Neuron (in vitro differentiated cells): ENCODE measurements around the gene MACC1.
A peak's percentile ranks its signal among the peaks of the same experiment; 100 is the strongest.

ENCODE experiments used
- H2AFZ ChIP-seq: one replicate; pipeline ENCODE4 v1.6.1; 2013; ENCODE audit warnings: low read depth, mild to moderate bottlenecking, inconsistent platforms, low read length, moderate library complexity
- H3K27me3 ChIP-seq: one replicate; pipeline ENCODE4 v1.6.1; 2013; ENCODE audit warnings: low read length; ENCODE audit not compliant: insufficient read depth
- H3K36me3 ChIP-seq: one replicate; pipeline ENCODE4 v1.6.1; 2013; ENCODE audit warnings: low read length; ENCODE audit not compliant: insufficient read depth
- H3K4me1 ChIP-seq: one replicate; pipeline ENCODE4 v1.6.1; 2013; ENCODE audit warnings: low read length; ENCODE audit not compliant: insufficient read depth
- H3K4me3 ChIP-seq: 2 replicates; pipeline ENCODE4 v1.5.1; 2013; ENCODE audit warnings: mild to moderate bottlenecking, low read length, moderate library complexity
- H3K9me3 ChIP-seq: one replicate; pipeline ENCODE4 v1.6.1; 2013; ENCODE audit warnings: low read length

Gene MACC1

DNA sequence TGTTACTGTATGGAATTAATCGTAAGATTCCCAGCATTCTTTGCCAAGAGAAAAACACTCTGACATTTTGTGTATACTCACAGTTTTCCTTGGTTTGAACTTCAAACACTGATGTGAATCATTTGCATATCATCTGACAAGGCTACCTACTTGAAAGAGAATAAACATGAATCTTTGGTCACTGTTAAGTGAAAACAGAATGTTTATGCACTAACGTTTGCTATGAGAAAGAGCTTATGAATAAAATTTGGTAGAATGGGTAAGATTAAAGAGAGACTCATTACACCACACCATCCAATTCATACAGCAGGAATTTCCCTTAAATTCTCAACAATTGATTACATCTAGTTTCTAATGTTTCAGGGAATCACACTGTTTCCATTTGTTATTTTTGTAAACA is 46.6 kb downstream of the MACC1 start:
- Histone ChIP-seq H3K4me3 (no peak overlapping the region), H3K4me1 (no peaks in the 10 kb centered on the region), H2AFZ (no peak overlapping the region), H3K9me3 (no peaks in the 10 kb centered on the region), H3K27me3 (no peaks in the 10 kb centered on the region), H3K36me3 (no peaks in the 10 kb centered on the region)

DNA sequence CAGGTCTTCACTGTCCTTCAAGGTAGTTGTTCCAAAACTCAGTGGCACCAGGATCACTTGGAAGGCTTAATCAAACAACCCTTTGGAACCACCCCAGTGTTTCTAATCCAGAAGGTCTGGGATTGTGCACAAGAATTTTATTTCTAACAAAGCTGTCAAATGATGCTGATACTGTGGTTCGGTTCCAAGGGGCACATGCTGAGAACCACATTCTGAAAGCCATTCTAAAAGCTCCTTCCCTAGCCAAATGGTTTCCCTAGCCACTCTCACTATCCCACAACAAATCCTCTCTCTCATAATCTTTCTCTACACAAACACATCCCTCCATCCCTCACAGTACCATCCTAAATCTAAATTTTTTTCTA is 52.1 kb downstream of the MACC1 start:
- no peak overlapping the region for H3K4me3 ChIP-seq
- H3K27me3 ChIP-seq = no peaks in the 10 kb centered on the region
- H3K9me3 ChIP-seq = no peaks in the 10 kb centered on the region
- no peaks in the 10 kb centered on the region for H3K36me3 ChIP-seq
- no peak overlapping the region for H2AFZ ChIP-seq
- no peaks in the 10 kb centered on the region for H3K4me1 ChIP-seq

DNA sequence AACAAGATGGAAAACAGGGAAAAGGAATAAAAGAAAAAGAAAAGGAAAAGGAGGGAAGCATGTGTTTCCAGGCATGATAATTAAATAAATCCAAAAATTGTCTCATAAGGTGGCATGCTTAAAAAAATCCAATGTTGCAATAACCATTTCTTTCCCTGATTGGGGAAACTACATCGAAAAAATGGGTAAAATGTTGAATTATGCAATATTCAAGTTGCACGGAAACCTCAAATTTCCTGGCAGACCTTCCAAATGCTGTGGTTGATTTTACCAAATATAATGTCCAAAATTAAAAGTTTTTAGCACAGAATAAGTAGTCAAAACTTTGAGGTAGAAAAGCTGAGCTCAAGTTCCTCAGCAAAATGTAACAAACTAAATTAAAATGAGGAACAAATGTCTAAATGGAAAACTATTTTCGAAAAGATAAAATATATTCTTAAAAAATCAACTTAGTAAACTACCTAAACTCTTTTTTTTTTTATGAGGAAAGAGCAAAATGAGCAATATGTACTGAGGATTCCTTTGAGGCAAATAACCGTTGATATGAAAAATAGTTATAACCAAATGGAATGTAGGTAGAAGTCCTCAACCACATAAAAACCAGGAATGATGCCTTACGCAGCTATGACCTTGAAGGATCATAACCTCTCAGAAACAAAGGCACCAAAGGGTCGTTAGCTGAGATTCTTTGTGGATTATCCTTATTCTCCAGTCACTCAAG is 52.6 kb downstream of the MACC1 start:
- H3K27me3 ChIP-seq = no peaks in the 10 kb centered on the region
- H2AFZ ChIP-seq = no peak overlapping the region
- no peaks in the 10 kb centered on the region for H3K36me3 ChIP-seq
- H3K4me1 ChIP-seq = no peaks in the 10 kb centered on the region
- no peak overlapping the region for H3K4me3 ChIP-seq
- no peaks in the 10 kb centered on the region for H3K9me3 ChIP-seq

DNA sequence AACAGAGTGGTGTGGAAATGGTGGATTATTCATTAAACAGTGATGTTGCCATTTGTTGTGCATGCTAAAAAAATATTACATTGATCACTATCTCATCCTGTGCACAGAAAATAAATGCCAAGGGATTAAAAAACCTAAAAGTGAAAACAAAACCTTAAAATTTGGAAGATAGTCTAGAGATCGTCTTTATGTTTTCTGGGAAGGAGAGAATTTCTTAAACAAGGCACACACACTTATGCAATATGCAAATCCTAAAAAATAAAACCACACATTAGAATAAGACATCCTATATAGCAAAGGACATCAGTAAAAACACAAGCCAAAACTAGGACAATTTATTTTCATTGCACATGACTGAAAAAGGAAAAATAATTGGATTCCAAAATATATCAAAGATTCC is 54.5 kb downstream of the MACC1 start:
- no peaks in the 10 kb centered on the region for H3K36me3 ChIP-seq
- no peaks in the 10 kb centered on the region for H3K9me3 ChIP-seq
- H3K4me3 ChIP-seq = no peak overlapping the region
- no peaks in the 10 kb centered on the region for H3K4me1 ChIP-seq
- H2AFZ ChIP-seq = no peak overlapping the region
- H3K27me3 ChIP-seq = no peaks in the 10 kb centered on the region

DNA sequence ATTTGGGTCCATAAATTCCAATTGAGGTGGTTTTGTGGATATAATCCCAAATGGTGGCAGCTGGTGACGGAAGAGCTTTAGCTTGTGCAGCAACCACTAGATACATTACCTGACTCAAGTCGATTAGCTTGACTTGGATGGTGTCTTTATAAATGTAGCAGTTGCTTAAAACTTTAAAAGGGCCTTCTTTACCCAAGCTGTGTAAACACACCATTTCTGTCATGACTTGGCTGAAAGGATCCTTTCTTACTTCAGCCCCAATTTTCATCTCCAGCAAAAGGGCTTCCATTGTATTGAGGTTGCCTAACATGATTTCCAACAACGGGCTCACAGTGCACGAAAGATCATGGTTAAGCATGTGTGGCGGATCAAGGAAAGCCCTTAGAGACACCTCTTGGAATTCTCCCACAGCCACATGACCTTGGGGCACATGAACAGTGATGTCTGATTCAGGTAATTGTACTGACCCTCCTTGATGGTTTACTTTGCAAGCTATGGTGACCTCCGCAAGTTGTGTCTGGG is 57.9 kb downstream of the MACC1 start:
- Histone ChIP-seq H2AFZ (no peak overlapping the region), H3K9me3 (no peaks in the 10 kb centered on the region), H3K27me3 (no peaks in the 10 kb centered on the region), H3K36me3 (no peaks in the 10 kb centered on the region), H3K4me1 (no peaks in the 10 kb centered on the region), H3K4me3 (no peak overlapping the region)

DNA sequence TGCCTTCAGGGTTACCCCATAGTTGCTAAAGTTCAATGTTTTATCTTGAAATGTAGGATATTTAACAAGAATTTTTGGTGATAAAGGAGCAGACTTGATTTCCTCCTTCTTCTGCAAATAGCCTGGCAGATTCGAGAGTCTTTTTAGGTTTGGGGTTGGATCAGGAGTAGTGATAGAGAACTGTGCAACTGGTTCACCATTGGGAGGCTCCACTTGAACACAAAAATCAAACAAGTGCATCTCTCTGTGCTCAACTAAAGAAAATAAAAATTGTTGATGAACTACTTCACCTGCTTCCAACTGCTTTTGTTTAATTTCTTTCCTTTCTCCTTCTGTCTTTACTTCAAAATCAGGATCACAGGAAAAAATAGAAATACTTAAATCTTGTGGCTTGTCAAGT is 58.5 kb downstream of the MACC1 start:
- no peak overlapping the region for H2AFZ ChIP-seq
- no peak overlapping the region for H3K4me3 ChIP-seq
- H3K9me3 ChIP-seq = no peaks in the 10 kb centered on the region
- no peaks in the 10 kb centered on the region for H3K27me3 ChIP-seq
- no peaks in the 10 kb centered on the region for H3K4me1 ChIP-seq
- no peaks in the 10 kb centered on the region for H3K36me3 ChIP-seq

DNA sequence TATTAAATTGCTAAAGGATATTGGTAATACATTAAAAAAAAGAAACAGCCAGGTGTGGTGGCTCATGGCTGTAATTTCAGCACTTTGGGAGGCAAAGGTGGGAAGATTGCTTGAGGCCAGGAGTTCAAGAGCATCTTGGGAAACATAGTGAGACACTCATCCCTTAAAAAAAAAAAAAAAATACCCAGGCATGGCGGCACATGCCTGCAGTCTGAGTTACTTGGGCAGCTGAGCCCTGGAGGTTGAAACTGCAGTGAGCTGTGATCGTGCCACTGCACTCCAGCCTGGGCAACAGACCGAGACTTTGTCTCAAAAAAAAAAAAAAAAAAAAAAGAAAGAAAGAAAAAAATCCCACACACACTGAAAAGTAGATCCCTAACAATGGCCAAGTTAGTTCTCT is 59.7 kb downstream of the MACC1 start:
- Histone ChIP-seq H3K27me3 (no peaks in the 10 kb centered on the region), H3K36me3 (no peaks in the 10 kb centered on the region), H2AFZ (no peak overlapping the region), H3K4me1 (no peaks in the 10 kb centered on the region), H3K4me3 (no peak overlapping the region), H3K9me3 (no peaks in the 10 kb centered on the region)

DNA sequence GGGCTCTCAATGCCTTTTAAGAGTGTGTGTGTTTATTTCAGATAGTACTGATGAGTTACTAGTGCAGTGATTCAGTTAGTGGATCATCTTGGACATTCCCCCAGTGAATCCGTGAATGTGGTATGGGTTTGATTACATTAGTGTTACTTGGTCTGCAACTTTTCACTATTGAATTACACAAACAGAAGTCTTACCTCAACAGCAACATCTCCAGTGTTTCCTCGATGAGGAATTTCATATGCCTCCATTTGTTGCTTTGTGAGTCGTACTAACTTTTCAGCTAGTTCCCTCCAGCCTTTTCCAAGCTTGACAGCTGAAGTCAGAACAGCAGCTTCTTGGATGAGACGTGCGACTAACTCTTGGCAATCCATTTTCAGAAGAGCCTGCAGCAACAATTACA is 63.2 kb downstream of the MACC1 start:
- Histone ChIP-seq H3K4me1 (no peaks in the 10 kb centered on the region), H2AFZ (no peak overlapping the region), H3K27me3 (no peaks in the 10 kb centered on the region), H3K4me3 (no peak overlapping the region), H3K36me3 (no peaks in the 10 kb centered on the region), H3K9me3 (no peaks in the 10 kb centered on the region)

DNA sequence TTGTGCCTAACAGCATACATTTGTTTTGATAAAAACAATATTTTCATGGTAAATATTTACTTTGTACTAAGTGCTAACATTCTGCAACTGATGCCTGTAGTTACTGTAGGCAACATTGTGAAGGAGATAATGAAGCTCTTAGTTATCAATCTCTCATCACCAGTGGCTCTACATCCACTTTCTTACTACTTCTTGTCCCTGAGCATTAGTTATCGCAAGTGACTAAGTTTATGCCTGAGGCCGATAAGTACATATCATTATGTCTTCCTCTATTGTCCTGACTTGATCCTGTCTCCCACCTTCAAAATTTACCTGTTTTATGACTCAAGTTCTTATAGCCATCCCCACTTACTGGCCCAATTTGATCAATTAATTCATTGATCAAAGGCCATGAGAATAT is 63.6 kb downstream of the MACC1 start:
- Histone ChIP-seq H3K4me1 (no peaks in the 10 kb centered on the region), H3K27me3 (no peaks in the 10 kb centered on the region), H3K4me3 (no peak overlapping the region), H3K36me3 (no peaks in the 10 kb centered on the region), H3K9me3 (no peaks in the 10 kb centered on the region), H2AFZ (no peak overlapping the region)

DNA sequence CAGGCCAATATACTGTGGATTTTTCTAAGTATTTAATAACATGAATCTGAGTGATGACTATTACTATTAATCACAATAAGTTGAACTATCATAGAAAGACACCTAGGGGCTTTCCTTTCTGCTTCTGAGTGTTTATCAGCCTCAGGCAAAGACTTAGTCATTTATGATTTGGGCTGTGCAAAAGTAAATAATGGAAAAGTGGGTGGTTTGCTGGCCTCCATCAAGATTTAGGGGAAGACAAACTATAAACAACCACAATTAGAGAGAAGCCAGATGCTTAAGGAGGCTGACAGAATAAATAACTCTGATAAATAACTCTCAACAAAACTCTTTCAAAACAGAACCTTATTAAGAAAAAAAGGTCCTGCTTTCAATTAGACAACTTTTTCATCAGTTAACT is 64.7 kb downstream of the MACC1 start:
- Histone ChIP-seq H3K9me3 (no peaks in the 10 kb centered on the region), H3K4me3 (no peak overlapping the region), H3K27me3 (no peaks in the 10 kb centered on the region), H3K36me3 (no peaks in the 10 kb centered on the region), H3K4me1 (no peaks in the 10 kb centered on the region), H2AFZ (peak overlapping the region; percentile 46)

DNA sequence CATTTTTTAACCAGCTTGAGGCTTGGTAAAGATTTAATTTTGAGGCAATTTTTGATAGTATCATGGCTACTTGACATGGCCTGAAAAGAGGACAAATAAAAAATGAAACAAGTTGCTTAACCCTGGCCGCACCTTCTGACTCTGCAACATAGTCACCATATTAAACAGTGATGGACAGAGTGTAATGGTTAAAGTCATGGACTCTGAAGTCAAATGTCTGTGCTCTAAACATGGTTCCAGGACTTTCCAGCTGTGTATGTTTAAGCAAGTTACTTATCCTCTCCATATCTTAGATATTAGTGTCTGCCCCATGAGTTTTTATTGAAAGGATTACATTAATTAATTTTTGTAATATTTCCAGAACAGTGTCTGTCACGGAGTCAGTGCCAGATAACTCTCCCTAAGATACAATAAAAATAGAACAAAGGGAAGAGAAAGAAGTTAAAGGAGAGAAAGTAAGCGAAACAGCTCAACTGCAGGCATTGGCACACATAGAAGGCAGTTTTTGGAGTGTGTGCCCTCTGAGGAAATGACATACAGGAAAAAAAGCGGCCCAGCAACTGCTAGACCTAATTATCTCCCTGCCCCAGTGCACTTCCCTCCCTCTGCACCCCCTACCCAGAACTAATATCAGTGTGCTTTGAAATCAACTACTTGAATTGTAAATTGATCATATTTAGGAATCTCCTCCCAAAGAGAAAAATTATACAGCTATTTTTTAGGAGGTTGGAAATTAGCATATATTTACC is 65.3 kb downstream of the MACC1 start:
- H3K27me3 ChIP-seq = no peaks in the 10 kb centered on the region
- no peaks in the 10 kb centered on the region for H3K9me3 ChIP-seq
- H3K4me1 ChIP-seq = no peaks in the 10 kb centered on the region
- H2AFZ ChIP-seq = no peak overlapping the region
- H3K4me3 ChIP-seq = no peak overlapping the region
- H3K36me3 ChIP-seq = no peaks in the 10 kb centered on the region

DNA sequence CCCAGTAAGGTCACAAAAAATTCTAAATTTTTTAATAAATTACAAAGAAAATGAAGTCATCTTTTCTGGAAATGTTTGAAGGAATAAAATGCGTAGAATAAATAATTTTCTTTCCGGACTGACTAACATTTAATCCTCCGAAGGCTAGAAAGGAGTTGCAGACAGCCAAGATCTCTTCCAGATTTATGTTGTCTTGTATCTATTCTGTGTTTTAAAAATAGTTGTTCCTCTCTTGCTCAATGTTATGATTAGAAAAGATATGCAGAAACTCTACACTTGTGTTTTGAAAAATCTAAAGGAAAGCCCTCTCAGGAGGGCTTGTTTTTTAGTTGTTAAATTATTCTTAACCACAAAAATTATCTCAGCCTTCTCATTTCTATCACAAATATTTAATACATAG is 70.7 kb downstream of the MACC1 start:
- Histone ChIP-seq H3K4me3 (no peak overlapping the region), H3K9me3 (no peaks in the 10 kb centered on the region), H3K27me3 (no peaks in the 10 kb centered on the region), H3K36me3 (no peaks in the 10 kb centered on the region), H3K4me1 (peaks cover 11% of the 10 kb centered on the region), H2AFZ (no peak overlapping the region)

DNA sequence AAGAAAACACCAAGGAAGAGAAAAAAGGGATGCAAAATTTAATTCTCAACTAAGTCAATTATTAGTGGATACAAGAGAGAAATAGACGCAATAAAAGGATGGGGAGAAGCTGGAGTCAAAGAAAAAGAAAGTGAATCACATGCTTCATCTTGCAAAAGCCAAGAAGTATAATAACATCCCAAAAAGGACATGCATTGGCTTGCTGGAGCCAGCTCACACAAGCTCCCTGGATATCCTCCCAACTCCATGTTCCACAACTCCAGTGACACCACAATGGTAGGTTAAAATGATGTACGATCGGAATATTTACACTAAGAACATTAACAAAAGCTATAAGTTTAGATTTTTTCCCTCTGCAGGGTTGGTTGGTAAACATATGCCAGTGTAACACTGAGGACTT is 72.4 kb downstream of the MACC1 start:
- Histone ChIP-seq H3K27me3 (no peaks in the 10 kb centered on the region), H3K4me3 (no peak overlapping the region), H3K9me3 (no peaks in the 10 kb centered on the region), H2AFZ (no peak overlapping the region), H3K36me3 (no peaks in the 10 kb centered on the region), H3K4me1 (peaks cover 27% of the 10 kb centered on the region)
